ENCODE measurements around the gene PSMD11. TPM values are rescaled to one million over a fixed set of nuclear protein-coding genes. Genes with fewer than 3 reads are reported as not detected.

The PSMD11 gene
- total RNA-seq, 1 donor from 2014 or later, result 73.1 TPM

DNA sequence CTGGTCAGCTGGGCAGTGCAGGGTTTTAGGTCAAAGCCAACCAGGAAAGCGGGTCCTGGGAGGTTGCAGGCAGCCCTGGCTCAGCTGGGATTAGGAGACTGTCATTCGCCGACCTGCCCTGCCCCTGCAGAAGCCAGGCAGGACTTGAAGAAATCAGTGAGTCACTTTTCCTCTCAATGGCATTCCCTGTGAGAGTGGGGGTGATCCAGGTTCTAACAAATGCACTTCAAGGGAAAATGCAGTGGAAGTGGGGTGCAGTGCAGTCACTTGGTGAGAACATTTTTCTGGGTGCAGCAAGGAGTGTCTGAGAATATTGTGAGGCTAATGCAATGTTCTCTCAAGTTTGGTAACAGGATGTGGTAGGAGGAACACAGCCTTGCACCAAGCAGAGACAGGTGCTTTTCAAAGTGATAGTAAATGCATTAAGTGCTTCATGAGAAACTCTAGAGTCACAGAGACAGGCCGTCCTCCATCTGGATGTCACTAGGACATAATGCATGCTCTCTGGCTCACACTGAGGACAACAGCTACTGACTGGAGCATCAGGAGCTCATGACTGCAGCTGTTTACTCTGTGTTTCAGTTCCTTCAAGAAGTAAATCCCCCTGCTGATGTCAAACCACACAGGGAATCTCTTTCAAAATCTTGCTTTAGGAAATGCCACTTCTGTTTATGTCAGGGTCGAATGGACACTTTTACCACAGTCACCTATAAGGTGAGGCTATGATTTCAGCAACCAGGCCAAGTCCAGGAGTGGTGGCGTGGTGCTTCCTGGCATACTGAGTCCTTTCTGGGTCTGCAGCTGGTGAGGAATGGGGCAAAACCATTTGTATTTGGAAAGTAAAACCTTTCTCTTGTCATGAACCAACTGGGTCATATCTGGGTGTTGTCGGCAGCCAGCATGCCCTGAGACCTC lies 59.2 kb downstream of the PSMD11 start:
- H3K9me3 ChIP-seq (ENCODE audit: control insufficient read depth in 3 of 3, low read length in 3 of 3), result no peaks in the 10 kb centered on the region
- peaks cover 0 to 3% (median 0%) of the 10 kb centered on the region in 3 donors for H3K36me3 ChIP-seq (ENCODE audit: control insufficient read depth in 3 of 3, insufficient read depth in 3 of 3, low read length in 3 of 3)
- no peak overlapping the region for H3K9ac ChIP-seq (ENCODE audit: low read depth in 1 of 3, low read length in 3 of 3)
- H3K27ac ChIP-seq (ENCODE audit: low read depth, low read length), result peak overlapping the region; percentile 7
- peaks cover 0 to 27% (median 17%) of the 10 kb centered on the region in 3 donors for H3K4me1 ChIP-seq (ENCODE audit: control insufficient read depth in 3 of 3, insufficient read depth in 3 of 3, low read length in 3 of 3)
- H3K27me3 ChIP-seq (ENCODE audit: control insufficient read depth in 3 of 3, insufficient read depth in 3 of 3, low read length in 3 of 3), result no peaks in the 10 kb centered on the region
- no peak overlapping the region for H3K4me3 ChIP-seq (ENCODE audit: low read length in 3 of 3)

GRCh38 chr17:32504166-32504990 lies 60.1 kb downstream of the PSMD11 start:
- Histone ChIP-seq H3K9me3 (ENCODE audit: control insufficient read depth in 3 of 3, low read length in 3 of 3) (no peaks in the 10 kb centered on the region), H3K27me3 (ENCODE audit: control insufficient read depth in 3 of 3, insufficient read depth in 3 of 3, low read length in 3 of 3) (no peaks in the 10 kb centered on the region), H3K4me1 (ENCODE audit: control insufficient read depth in 3 of 3, insufficient read depth in 3 of 3, low read length in 3 of 3) (peaks cover 0 to 27% (median 17%) of the 10 kb centered on the region in 3 donors), H3K27ac (ENCODE audit: low read depth, low read length) (peak overlapping the region; percentile 7), H3K36me3 (ENCODE audit: control insufficient read depth in 3 of 3, insufficient read depth in 3 of 3, low read length in 3 of 3) (peaks cover 0 to 3% (median 0%) of the 10 kb centered on the region in 3 donors), H3K9ac (ENCODE audit: low read depth in 1 of 3, low read length in 3 of 3) (peak overlapping the region in 1 of 3 donors; percentile 33), H3K4me3 (ENCODE audit: low read length in 3 of 3) (no peak overlapping the region)

DNA sequence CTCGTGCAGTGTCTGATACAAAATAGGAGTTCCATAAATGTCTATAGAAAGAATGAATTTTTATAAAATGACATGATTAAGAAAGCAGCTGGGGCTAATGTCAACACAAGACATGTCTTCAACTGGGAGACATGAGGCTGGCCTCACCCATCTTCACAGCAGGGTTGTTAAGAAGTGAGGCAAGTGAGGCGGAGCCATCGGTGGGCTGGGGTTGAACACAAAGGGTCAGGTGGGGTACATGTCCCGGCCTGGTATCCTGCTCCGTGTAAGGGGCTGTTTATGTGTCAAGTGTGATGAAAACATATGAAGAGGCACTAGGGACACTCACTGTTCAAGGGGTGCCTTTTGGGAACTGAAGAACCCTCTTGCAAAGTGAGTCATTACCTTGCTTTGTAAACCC lies 64.6 kb downstream of the PSMD11 start:
- Histone ChIP-seq H3K9me3 (ENCODE audit: control insufficient read depth in 3 of 3, low read length in 3 of 3) (no peaks in the 10 kb centered on the region), H3K36me3 (ENCODE audit: control insufficient read depth in 3 of 3, insufficient read depth in 3 of 3, low read length in 3 of 3) (no peaks in the 10 kb centered on the region), H3K27ac (ENCODE audit: low read depth, low read length) (no peak overlapping the region), H3K4me3 (ENCODE audit: low read length in 3 of 3) (no peak overlapping the region), H3K27me3 (ENCODE audit: control insufficient read depth in 3 of 3, insufficient read depth in 3 of 3, low read length in 3 of 3) (no peaks in the 10 kb centered on the region), H3K4me1 (ENCODE audit: control insufficient read depth in 3 of 3, insufficient read depth in 3 of 3, low read length in 3 of 3) (peaks cover 0 to 15% (median 12%) of the 10 kb centered on the region in 3 donors), H3K9ac (ENCODE audit: low read depth in 1 of 3, low read length in 3 of 3) (no peak overlapping the region)

DNA sequence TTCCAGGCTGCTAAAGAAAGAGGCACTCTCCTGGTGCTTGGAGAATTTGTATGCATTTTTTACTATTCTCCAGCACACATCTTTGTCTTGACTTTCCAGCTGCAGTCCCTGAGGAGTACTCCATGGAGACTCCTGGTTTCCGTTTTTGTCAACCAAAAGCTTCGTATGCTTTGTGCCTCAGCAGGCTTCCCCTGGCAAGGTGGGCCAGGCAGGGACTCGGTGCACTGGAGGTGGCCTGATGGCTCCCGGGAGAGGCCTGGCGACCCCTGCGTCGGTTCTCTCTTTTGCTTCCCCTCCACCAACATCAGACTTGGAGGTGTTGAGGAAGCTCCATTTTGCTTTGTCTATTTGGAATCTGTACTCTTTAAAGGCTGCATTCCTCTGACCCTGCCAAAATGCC lies 66.2 kb downstream of the PSMD11 start:
- H3K27me3 ChIP-seq (ENCODE audit: control insufficient read depth in 3 of 3, insufficient read depth in 3 of 3, low read length in 3 of 3), result no peaks in the 10 kb centered on the region
- H3K27ac ChIP-seq (ENCODE audit: low read depth, low read length), result no peak overlapping the region
- H3K9me3 ChIP-seq (ENCODE audit: control insufficient read depth in 3 of 3, low read length in 3 of 3), result no peaks in the 10 kb centered on the region
- no peak overlapping the region for H3K9ac ChIP-seq (ENCODE audit: low read depth in 1 of 3, low read length in 3 of 3)
- no peaks in the 10 kb centered on the region for H3K4me1 ChIP-seq (ENCODE audit: control insufficient read depth in 3 of 3, insufficient read depth in 3 of 3, low read length in 3 of 3)
- no peak overlapping the region for H3K4me3 ChIP-seq (ENCODE audit: low read length in 3 of 3)
- no peaks in the 10 kb centered on the region for H3K36me3 ChIP-seq (ENCODE audit: control insufficient read depth in 3 of 3, insufficient read depth in 3 of 3, low read length in 3 of 3)

GRCh38 chr17:32512328-32512727 lies 68.0 kb downstream of the PSMD11 start:
- no peak overlapping the region for H3K27ac ChIP-seq (ENCODE audit: low read depth, low read length)
- H3K36me3 ChIP-seq (ENCODE audit: control insufficient read depth in 3 of 3, insufficient read depth in 3 of 3, low read length in 3 of 3), result no peaks in the 10 kb centered on the region
- peaks cover 0 to 11% (median 10%) of the 10 kb centered on the region in 3 donors for H3K4me1 ChIP-seq (ENCODE audit: control insufficient read depth in 3 of 3, insufficient read depth in 3 of 3, low read length in 3 of 3)
- H3K9me3 ChIP-seq (ENCODE audit: control insufficient read depth in 3 of 3, low read length in 3 of 3), result no peaks in the 10 kb centered on the region
- no peak overlapping the region for H3K9ac ChIP-seq (ENCODE audit: low read depth in 1 of 3, low read length in 3 of 3)
- H3K27me3 ChIP-seq (ENCODE audit: control insufficient read depth in 3 of 3, insufficient read depth in 3 of 3, low read length in 3 of 3), result no peaks in the 10 kb centered on the region
- no peak overlapping the region for H3K4me3 ChIP-seq (ENCODE audit: low read length in 3 of 3)

DNA sequence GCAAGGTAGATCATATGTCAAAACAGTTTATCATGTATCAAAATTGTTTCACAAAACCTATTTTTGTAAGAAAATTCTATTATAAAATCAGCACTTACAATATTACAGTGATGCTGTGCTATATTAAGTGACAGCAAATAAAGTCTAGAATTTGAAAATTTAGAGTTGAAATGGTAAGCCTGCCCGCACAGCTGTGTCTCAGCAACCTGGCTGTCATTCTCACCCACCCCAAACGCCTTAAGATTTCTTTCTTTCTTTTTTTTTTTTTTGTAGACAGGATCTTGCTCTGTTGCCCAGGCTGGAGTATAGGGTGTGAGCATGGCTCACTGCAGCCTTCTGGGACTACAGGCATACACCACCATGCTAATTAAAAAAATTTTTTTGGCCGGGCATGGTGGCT lies 69.3 kb downstream of the PSMD11 start:
- Histone ChIP-seq H3K36me3 (ENCODE audit: control insufficient read depth in 3 of 3, insufficient read depth in 3 of 3, low read length in 3 of 3) (no peaks in the 10 kb centered on the region), H3K9ac (ENCODE audit: low read depth in 1 of 3, low read length in 3 of 3) (no peak overlapping the region), H3K4me1 (ENCODE audit: control insufficient read depth in 3 of 3, insufficient read depth in 3 of 3, low read length in 3 of 3) (peaks cover 2 to 12% (median 11%) of the 10 kb centered on the region in 3 donors), H3K9me3 (ENCODE audit: control insufficient read depth in 3 of 3, low read length in 3 of 3) (no peaks in the 10 kb centered on the region), H3K4me3 (ENCODE audit: low read length in 3 of 3) (no peak overlapping the region), H3K27ac (ENCODE audit: low read depth, low read length) (no peak overlapping the region), H3K27me3 (ENCODE audit: control insufficient read depth in 3 of 3, insufficient read depth in 3 of 3, low read length in 3 of 3) (no peaks in the 10 kb centered on the region)

DNA sequence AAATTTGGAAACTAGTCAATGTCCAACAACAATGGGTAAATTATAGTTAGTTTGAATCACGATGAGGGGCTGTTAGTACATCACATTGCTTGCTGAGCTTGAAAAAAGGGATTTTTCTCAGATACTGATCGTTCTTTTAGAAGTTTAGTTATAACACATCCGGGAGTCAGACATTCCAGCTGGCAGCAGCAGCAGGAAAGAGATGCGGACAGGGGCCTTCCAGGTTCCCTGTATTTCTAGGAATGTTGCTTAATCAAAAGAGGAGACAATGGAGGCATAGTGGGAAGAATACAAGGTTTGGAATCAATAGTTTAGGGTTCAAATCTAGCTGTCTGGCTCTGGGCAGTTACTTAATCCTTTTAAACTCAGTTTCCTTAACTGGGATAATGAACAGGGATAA lies 70.3 kb downstream of the PSMD11 start:
- Histone ChIP-seq H3K4me3 (ENCODE audit: low read length in 3 of 3) (no peak overlapping the region), H3K27ac (ENCODE audit: low read depth, low read length) (no peak overlapping the region), H3K4me1 (ENCODE audit: control insufficient read depth in 3 of 3, insufficient read depth in 3 of 3, low read length in 3 of 3) (peaks cover 7 to 16% (median 15%) of the 10 kb centered on the region in 3 donors), H3K9ac (ENCODE audit: low read depth in 1 of 3, low read length in 3 of 3) (no peak overlapping the region), H3K27me3 (ENCODE audit: control insufficient read depth in 3 of 3, insufficient read depth in 3 of 3, low read length in 3 of 3) (no peaks in the 10 kb centered on the region), H3K9me3 (ENCODE audit: control insufficient read depth in 3 of 3, low read length in 3 of 3) (no peaks in the 10 kb centered on the region), H3K36me3 (ENCODE audit: control insufficient read depth in 3 of 3, insufficient read depth in 3 of 3, low read length in 3 of 3) (no peaks in the 10 kb centered on the region)

- H3K9ac ChIP-seq (ENCODE audit: low read depth in 1 of 3, low read length in 3 of 3), result no peak overlapping the region
- no peak overlapping the region for H3K4me3 ChIP-seq (ENCODE audit: low read length in 3 of 3)
- no peaks in the 10 kb centered on the region for H3K9me3 ChIP-seq (ENCODE audit: control insufficient read depth in 3 of 3, low read length in 3 of 3)
- no peaks in the 10 kb centered on the region for H3K36me3 ChIP-seq (ENCODE audit: control insufficient read depth in 3 of 3, insufficient read depth in 3 of 3, low read length in 3 of 3)
- peaks cover 16 to 23% (median 20%) of the 10 kb centered on the region in 3 donors for H3K4me1 ChIP-seq (ENCODE audit: control insufficient read depth in 3 of 3, insufficient read depth in 3 of 3, low read length in 3 of 3)
- no peak overlapping the region for H3K27ac ChIP-seq (ENCODE audit: low read depth, low read length)
- H3K27me3 ChIP-seq (ENCODE audit: control insufficient read depth in 3 of 3, insufficient read depth in 3 of 3, low read length in 3 of 3), result no peaks in the 10 kb centered on the region
These were observed 71.5 kb downstream of the PSMD11 start for GRCh38 chr17:32515677-32516383.

DNA sequence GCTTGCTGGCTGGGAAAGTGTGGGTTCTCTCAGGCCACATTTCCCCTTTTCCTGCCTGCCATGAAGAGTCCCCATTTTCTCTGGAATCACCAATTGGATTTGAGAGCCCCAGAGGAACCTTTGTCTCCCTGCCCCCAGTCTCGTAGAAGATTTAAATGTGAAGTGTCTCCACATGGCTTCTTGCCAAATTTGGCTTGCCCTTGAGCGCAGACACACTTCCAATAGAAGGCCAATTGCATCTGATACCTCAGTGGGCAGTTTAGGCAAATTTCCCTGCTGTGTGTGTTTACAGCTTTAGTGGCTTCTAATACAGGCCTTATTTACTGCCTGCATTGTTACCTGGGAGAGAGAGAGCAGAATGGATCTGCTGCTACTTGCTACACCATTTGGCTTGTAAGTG lies 72.1 kb downstream of the PSMD11 start:
- no peaks in the 10 kb centered on the region for H3K27me3 ChIP-seq (ENCODE audit: control insufficient read depth in 3 of 3, insufficient read depth in 3 of 3, low read length in 3 of 3)
- peaks cover 16 to 23% (median 20%) of the 10 kb centered on the region in 3 donors for H3K4me1 ChIP-seq (ENCODE audit: control insufficient read depth in 3 of 3, insufficient read depth in 3 of 3, low read length in 3 of 3)
- no peaks in the 10 kb centered on the region for H3K9me3 ChIP-seq (ENCODE audit: control insufficient read depth in 3 of 3, low read length in 3 of 3)
- H3K36me3 ChIP-seq (ENCODE audit: control insufficient read depth in 3 of 3, insufficient read depth in 3 of 3, low read length in 3 of 3), result no peaks in the 10 kb centered on the region
- no peak overlapping the region for H3K9ac ChIP-seq (ENCODE audit: low read depth in 1 of 3, low read length in 3 of 3)
- no peak overlapping the region for H3K27ac ChIP-seq (ENCODE audit: low read depth, low read length)
- H3K4me3 ChIP-seq (ENCODE audit: low read length in 3 of 3), result no peak overlapping the region
